T47D (cell line): ENCODE results near the gene NBPF3.
"Not testable (repeated sequence)": the region's sequence is repeated elsewhere in the genome, so short reads cannot be mapped to it uniquely, and the experiment has no call there.

Experiments used
- DNase-seq, 2 experiments: peaks; one replicate each; pipeline versions ENCODE4 v3.0.0 to v3.0.0-alpha.2; 2011 to 2012; ENCODE audit warnings: low read depth in 1 of 2, low spot score in 1 of 2
- JUND ChIP-seq: IDR thresholded peaks from 2 replicates; pipeline ENCODE4 v1.6.1; 2012; ENCODE audit warnings: low read depth
- in situ Hi-C: cut with HindIII; loops from 2 replicates; pipeline ENCODE4 v1.10.0; 2016; ENCODE audit warnings: low sequenced_read_pairs, low pct_unique_long_range_greater_than_20kb

NBPF3 gene

DNA sequence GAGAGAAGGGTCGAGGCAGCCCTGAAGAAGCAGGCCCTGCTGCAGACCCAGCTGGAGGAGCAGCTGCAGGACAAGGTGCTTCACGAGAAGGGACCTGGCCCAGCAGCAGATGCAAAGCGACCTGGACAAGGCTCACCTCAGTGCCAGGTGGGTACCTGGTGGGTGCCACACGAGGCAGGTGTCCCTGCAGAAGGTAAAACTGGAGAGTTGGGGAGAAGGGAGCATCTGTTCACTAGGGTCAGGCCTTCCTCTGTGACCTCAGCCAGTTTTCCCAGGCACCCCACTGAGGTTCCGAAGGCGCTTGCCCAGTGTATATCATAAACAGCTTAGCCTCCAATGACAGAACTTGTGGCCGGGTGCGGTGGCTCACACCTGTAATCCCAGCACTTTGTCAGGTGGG, 5.5 kb upstream of the NBPF3 start:
- in situ Hi-C loops: no loop called here
- TF ChIP-seq JUND: no peak
- DNase-seq: no peak

DNA sequence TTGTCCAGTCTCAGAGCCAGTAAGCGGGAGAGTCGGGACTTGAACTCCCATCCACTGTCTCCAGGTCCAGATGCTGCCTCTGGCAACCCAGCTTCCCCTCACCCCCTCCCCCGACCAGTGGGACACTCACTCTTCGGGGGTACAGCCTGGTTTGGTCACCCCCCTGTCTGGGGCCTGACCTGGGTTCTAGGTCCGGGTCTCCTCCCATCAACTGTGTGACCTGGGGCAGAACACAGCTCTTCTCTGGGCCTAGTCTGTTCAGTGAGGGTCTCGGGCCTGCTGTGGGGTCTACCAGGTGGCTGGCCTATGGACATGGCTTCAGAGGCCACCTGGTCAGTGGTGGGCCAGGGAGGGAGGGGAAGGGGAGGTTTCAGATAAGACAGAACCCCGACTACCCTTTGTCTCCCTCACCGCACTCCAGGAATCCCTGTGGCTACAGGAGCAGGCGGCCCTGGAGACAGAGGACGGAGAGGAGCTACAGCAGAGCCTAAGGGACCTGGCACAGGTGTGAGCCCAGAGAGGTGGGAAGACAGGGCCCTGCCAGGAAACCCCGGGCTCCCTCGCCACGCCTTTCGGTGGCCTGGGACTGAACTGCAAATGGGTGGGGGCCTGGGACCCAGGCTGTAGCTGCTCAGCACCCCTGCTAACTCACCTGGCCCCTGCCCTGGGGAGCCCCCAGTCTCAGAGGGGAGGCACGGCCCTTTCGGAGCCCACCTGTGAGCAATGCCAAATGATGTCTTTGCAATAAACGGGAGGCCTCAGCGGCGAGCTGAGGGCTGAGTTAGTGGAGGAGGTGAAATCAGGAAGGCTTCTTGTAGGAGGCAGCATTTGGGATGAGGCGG, 4.1 kb upstream of the NBPF3 start:
- in situ Hi-C loops: no loop called here
- no peak for DNase-seq

DNA sequence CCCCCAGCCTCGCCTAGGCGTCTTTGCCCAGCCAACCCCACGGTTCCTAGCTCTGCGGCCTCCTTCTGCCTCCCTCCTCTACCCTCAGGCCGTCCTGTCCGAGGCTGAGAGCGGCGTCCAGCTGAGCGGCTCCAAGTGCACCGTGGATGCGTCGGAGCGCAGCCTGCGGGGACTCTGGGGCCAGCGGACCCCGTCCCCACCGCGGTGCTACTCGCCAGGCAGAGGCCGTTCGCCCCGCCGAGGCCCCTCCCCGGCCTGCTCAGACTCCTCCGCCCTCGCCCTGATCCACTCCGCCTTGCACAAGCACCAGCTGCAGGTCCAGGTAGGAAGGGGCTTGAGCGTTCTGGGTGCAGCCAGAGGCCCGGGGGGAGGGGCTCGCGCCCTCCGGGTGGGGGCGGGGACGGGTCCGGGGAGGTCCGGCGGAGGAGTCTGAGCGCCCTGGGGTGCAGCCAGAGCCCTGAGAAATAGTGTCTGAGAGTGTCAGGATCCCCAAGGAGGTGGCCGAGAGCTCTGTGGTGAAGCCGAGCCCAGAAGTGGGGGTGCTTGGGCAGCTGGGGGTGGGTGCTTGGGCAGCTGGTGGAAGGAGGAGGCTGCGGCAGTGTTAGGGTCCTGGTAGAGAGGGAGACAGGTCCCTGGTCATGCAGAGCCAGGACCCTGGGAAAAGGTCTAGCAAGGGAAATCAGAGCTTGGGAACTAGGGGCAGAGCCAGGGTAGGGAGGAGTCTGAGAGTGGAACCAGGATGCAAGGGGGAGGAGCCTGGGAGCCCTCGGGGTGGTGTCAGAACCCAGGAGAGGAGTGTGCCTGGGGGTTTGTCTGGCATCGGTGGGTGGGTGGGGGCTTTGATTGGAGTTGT, 3.2 kb upstream of the NBPF3 start:
- TF ChIP-seq JUND: no peak
- in situ Hi-C loops: no loop called here
- peak in 1 of 2 experiments; percentile 62 for DNase-seq

More for the DNA sequence above, 4.1 kb upstream of the NBPF3 start:
- TF ChIP-seq JUND: no peak

DNA sequence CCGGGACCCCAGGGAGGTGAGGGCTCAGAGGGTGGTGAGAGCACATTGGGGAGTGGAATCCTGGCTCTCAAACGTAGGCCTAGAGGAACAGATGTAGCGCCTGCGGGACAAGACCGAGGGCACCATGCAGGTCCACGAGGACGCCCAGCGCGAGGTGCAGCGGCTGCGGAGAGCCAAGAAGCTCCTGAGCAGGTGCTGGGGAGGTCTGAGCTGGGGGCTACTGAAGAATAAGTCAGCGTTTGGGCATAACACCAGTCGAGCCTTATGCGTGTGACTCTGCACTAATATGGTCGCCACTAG, 2.6 kb upstream of the NBPF3 start:
- no peak for TF ChIP-seq JUND
- DNase-seq: no peak
- in situ Hi-C loops: no loop called here

DNA sequence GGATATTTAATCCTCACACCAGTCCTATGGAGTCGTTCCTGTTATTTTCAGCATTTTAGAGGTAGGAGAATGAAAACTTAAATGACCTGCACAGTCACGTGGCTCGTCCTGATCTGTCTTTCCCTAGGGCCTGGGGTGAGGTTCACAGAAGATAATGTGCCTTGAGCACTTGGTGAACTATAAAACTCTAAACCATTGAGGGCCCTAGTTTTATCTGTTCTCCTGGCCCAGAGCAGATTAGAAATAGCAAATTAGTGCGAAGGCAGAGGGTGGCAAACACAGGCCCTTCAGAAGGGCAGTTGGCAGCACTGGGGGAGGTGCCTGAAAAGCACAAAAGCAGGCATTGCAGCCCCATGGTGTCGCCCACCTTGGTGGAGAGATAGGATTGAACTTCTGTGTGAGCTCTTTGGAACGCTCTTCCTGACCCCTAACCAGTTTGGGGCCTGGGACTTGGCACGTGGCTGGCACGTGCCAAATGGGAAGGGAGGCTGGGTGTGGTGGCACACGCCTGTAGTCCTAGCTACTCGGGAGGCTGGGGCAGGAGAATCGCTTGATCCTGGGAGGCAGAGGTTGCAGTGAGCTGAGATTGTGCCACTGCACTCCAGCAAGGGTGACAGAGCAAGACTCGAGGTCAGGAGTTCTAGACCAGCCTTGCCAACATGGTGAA, 1.2 kb upstream of the NBPF3 start:
- DNase-seq, in situ Hi-C loops: not testable (repeated sequence)

DNA sequence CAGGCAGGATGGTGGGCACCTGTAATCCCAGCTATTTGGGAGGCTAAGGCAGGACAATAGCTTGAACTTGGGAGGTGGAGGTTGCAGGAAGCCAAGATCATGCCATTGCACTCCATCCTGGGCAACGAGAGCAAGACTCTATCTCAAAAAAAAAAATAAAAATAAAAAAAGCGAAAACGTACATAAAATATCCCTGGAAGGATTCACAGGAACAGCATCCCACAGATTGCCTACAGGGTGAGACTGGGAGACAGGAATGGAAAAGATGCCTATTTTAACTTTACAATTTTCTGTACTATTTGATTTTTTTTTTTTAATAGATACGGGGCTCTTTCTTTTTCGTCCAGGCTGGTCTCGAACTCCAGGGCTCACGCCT, 604 bp upstream of the NBPF3 start:
- in situ Hi-C loops: no loop called here
- DNase-seq: no peak
- no peak for TF ChIP-seq JUND

DNA sequence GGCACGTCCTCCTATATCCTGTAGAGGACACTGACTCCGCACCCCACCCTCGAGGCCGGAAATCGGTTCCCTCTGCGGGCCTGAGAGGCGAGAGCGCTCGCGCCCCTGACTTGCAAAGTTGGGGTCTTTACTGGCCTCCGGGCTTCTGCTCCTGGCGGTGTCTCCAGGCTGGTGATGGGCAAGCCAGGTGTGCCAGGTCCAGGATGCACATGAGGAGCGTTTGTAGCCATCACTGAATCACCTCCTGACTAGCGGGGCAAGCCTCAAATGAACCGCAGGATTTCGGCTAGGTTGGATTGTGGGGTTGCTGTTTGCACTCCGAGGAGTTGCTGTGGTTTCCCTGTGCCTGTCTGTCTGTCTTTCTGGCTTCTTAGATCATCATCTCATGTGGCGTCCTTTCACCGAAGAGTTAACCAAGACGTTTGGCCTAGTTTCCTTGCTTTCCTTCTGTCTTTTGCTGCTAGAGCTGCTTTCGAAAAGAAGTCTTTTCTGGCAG, 741 bp downstream of the NBPF3 start:
- in situ Hi-C loops: not testable (repeated sequence)
- peak in 1 of 2 experiments; percentile 5 for DNase-seq

DNA sequence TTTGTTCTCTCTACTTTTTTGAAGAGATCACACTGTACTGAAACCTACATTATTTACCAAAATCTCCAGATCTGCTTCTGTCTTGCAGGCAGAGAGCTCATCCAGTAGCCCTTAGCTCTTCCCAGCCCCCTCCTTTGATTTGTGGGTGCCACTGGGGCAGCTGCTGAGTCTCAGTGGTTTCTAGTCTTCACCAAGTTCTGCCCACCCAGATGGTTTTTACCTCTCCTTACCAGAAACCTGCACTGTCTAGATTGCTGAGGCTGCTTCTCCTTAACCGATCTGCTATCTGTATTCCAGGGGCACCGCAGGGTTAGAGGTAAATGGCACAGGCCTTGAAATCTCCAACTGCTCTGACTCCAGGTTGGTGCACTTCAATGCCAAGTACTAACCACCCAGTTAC, 6.7 kb downstream of the NBPF3 start:
- in situ Hi-C loops, DNase-seq: not testable (repeated sequence)

DNA sequence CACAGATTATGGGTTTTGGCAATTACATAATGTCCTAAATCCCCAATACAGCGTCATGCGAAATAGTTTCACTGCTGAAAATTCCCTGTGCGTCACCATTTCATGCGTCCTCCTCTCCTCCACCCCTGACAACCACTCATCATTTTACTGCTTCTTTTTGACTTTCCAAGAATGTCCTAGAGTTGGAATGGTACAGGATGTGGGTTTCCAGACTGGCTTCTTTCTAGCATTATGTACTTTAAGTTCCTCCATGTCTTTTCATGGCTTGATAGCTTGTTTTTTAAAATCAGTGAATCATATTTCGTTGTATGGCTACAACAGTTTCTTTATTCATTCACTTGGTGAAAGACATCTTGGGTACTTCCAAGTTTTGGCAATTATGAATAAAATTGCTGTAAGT, 7.4 kb downstream of the NBPF3 start:
- TF ChIP-seq JUND: no peak
- in situ Hi-C loops: no loop called here
- no peak for DNase-seq

DNA sequence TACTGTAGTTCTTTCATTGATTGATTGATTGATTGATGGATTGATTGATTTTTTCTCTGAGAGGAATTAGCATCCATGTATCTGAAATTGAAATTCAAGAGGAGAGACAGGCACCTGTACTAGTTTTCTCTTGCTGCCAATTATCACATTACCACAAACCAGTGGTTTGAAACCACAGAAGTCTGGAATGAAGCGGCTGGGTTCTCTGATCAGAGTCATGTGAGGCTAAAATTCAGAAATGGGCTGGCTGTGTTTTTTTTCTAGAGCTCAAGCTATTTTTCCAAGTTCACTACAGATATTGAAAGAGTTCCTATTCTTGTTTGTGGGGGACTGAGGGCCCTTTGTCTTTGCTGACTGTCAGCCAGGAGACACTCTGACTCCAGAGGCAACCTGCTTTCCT, 10.0 kb downstream of the NBPF3 start:
- DNase-seq: no peak
- in situ Hi-C loops: no loop called here
- no peak for TF ChIP-seq JUND

DNA sequence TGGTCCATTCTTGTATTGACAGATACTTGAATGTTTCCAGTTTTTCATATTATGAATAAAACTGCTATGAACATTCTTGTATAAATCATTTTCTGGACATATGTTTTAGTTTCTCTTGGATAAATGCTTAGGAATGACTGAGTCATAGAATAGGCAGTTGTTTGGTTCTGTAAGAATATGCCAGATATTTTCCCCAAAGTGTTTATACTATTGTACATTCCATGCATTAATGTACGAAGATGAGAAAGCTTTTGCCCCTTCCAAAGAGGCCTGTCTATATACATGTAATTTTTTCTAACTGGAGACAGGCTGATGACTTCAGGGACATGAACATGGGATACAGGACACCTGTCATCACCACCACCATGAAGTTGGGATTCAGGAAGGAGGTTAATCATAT, 11.3 kb downstream of the NBPF3 start:
- no peak for DNase-seq
- TF ChIP-seq JUND: no peak
- in situ Hi-C loops: no loop called here

DNA sequence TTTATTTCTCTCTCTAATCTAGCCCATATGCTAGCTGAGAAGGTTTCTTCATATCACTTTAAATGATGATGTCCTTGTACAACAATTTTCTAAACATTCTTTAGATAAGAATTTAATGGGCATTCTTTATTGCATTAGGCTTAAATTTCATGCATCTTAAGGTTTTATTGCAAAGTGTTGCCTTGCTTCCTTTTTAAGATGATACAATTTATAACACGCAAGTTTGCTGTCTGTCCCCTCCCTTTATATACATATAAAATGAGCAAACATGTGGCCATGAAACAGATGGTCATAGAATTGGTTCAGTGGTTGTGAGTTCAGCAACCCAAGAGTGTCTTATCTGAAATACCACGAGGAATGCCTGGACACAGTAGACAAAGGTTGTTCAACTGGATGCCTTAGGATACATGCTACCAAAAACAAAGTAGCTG, 12.1 kb downstream of the NBPF3 start:
- in situ Hi-C loops: no loop called here
- DNase-seq: no peak
- no peak for TF ChIP-seq JUND

DNA sequence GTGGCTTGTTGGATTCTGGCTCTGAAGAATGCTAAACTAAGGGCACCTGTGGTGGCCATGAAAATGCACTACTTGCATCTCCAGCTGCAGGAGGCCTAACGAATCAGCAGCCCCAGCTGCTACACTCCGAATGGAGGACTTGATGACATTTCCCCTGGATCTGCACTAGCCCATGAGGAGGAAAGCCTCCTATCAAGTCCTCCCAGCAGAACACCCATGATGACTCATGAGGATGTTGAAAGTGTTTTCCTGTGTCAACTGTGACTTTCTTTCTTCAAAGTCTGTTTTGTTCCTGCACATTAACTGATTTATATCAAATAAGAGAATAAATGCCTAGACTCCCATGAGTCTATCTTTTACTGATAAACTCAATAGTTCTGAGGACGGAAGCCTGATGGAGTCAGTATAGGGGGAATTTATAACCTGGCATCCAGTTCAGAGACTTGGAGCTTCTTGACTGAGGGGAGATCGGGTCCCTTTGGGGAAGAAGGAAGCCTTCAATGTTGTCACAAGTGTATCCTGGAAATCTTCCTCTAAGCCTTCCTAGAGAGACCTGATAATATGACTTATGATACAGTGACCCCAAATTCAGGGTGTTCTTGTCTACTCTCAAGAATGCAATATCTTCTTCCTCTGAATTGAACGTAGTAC, 14.2 kb downstream of the NBPF3 start:
- in situ Hi-C loops, DNase-seq: not testable (repeated sequence)

DNA sequence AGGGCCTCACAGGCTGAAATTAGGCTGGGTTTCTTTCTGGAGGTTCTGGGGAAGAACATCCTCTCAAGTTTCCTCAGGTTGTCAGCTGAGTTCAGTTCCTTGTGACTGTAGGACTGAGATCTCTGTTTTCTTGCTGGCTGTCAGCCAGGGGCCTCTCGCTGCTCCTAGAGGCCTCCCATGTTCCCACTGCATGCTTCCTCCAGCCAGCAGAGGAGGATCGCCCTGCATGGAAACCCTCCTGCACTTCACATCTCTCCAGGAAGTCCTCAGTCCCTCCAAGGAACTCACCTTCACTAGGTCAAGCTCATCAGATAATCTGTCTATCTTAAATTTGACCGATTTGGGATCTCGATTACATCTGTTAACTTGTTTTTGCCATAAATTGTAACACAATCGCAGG, 15.0 kb downstream of the NBPF3 start:
- in situ Hi-C loops, DNase-seq: not testable (repeated sequence)
